Measurements from ENCODE around the gene CTSL.

CTSL gene

GRCh38 chr9:87763286-87763685 lies 37.4 kb downstream of the CTSL start:
- DNase-seq = no peak

- DNase-seq = no peak
Observed at GRCh38 chr9:87765521-87765920, 39.6 kb downstream of the CTSL start.

GRCh38 chr9:87766697-87767096 lies 40.8 kb downstream of the CTSL start:
- no peak for DNase-seq

GRCh38 chr9:87770616-87771315 lies 44.8 kb downstream of the CTSL start:
- DNase-seq = no peak

- no peak for DNase-seq
Observed at GRCh38 chr9:87771316-87772006, 45.5 kb downstream of the CTSL start.

GRCh38 chr9:87776481-87777379 lies 50.8 kb downstream of the CTSL start:
- DNase-seq = no peak

GRCh38 chr9:87778996-87779395 lies 53.1 kb downstream of the CTSL start:
- DNase-seq = no peak
